ENCODE results near the gene SERTAD2. TPM values are rescaled to one million over a fixed set of nuclear protein-coding genes. Genes with fewer than 3 reads are reported as not detected.
A peak's percentile ranks its signal among the peaks of the same experiment; 100 is the strongest.

SERTAD2 gene
- total and polyA plus RNA-seq, 2 experiments from 2014 or later = 6.2 to 6.4 TPM

DNA sequence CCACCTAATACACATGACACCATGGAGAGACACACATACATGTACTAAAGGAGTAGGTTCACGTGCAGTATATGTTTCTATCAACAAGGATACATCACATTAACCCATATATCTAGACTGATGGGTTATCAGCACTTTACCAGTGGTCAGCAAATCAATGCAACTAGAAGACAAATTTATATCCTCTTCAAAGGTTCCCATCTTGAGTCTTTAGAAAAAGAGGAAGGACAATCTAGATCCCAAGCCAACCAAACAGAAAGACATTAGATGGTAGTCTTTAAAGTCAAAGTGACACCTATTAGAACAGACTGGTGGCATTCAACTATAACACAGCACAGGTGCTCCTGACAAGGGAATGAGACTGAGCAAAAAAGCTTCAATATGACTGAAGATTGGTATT, 13.8 kb upstream of the SERTAD2 start:
- no peak overlapping the region for H3K4me3 Mint-ChIP-seq
- H3K79me2 ChIP-seq (replicated peaks; ENCODE audit: insufficient read depth) = no peaks in the 10 kb centered on the region
- peaks cover 15% of the 10 kb centered on the region for H3K4me1 Mint-ChIP-seq
- peaks cover 12% of the 10 kb centered on the region; the same call in 1 of the 2 replicates for H3K27me3 ChIP-seq (ENCODE audit: insufficient read depth)
- peaks cover 22% of the 10 kb centered on the region for H3K4me1 ChIP-seq (ENCODE audit: insufficient read depth)
- H3K4me2 ChIP-seq = peak overlapping the region; percentile 61; the same call in 1 of the 2 replicates
- H3K27me3 Mint-ChIP-seq (ENCODE audit: insufficient read depth, low read depth, poor library complexity) = peaks cover 2% of the 10 kb centered on the region
- no peak overlapping the region for H2AFZ ChIP-seq
- H3K9me2 ChIP-seq (ENCODE audit: insufficient read depth) = peaks cover 4% of the 10 kb centered on the region; the same call in 1 of the 2 replicates
- H3K36me3 ChIP-seq (ENCODE audit: insufficient read depth) = no peaks in the 10 kb centered on the region
- no peak for DNase-seq (ENCODE audit: low spot score)
- no peak for ATAC-seq
- H3K27ac ChIP-seq (ENCODE audit: low read depth) = no peak overlapping the region
- H4K20me1 ChIP-seq (replicated peaks; ENCODE audit: insufficient read depth) = no peaks in the 10 kb centered on the region
- no peak overlapping the region for H3K4me3 ChIP-seq
- H3K36me3 Mint-ChIP-seq (ENCODE audit: low read depth) = no peaks in the 10 kb centered on the region
- H3K27ac Mint-ChIP-seq = no peak overlapping the region
- TF ChIP-seq EZH2 (IDR thresholded peaks at IDR 0.05; ENCODE audit: low read depth, unreplicated experiment) (no peak), ZNF114 (CRISPR knock-in tag; IDR thresholded peaks at IDR 0.05) (no peak), POLR2AphosphoS5 (IDR thresholded peaks at IDR 0.05; ENCODE audit: low read depth) (no peak), NANOG (IDR thresholded peaks at IDR 0.05; ENCODE audit: borderline replicate concordance) (no peak)
- TF ChIP-seq, protein P1, sequence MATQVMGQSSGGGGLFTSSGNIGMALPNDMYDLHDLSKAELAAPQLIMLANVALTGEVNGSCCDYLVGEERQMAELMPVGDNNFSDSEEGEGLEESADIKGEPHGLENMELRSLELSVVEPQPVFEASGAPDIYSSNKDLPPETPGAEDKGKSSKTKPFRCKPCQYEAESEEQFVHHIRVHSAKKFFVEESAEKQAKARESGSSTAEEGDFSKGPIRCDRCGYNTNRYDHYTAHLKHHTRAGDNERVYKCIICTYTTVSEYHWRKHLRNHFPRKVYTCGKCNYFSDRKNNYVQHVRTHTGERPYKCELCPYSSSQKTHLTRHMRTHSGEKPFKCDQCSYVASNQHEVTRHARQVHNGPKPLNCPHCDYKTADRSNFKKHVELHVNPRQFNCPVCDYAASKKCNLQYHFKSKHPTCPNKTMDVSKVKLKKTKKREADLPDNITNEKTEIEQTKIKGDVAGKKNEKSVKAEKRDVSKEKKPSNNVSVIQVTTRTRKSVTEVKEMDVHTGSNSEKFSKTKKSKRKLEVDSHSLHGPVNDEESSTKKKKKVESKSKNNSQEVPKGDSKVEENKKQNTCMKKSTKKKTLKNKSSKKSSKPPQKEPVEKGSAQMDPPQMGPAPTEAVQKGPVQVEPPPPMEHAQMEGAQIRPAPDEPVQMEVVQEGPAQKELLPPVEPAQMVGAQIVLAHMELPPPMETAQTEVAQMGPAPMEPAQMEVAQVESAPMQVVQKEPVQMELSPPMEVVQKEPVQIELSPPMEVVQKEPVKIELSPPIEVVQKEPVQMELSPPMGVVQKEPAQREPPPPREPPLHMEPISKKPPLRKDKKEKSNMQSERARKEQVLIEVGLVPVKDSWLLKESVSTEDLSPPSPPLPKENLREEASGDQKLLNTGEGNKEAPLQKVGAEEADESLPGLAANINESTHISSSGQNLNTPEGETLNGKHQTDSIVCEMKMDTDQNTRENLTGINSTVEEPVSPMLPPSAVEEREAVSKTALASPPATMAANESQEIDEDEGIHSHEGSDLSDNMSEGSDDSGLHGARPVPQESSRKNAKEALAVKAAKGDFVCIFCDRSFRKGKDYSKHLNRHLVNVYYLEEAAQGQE (IDR thresholded peaks at IDR 0.05; ENCODE audit: unreplicated experiment) = no peak
- TF ChIP-seq, protein P2, sequence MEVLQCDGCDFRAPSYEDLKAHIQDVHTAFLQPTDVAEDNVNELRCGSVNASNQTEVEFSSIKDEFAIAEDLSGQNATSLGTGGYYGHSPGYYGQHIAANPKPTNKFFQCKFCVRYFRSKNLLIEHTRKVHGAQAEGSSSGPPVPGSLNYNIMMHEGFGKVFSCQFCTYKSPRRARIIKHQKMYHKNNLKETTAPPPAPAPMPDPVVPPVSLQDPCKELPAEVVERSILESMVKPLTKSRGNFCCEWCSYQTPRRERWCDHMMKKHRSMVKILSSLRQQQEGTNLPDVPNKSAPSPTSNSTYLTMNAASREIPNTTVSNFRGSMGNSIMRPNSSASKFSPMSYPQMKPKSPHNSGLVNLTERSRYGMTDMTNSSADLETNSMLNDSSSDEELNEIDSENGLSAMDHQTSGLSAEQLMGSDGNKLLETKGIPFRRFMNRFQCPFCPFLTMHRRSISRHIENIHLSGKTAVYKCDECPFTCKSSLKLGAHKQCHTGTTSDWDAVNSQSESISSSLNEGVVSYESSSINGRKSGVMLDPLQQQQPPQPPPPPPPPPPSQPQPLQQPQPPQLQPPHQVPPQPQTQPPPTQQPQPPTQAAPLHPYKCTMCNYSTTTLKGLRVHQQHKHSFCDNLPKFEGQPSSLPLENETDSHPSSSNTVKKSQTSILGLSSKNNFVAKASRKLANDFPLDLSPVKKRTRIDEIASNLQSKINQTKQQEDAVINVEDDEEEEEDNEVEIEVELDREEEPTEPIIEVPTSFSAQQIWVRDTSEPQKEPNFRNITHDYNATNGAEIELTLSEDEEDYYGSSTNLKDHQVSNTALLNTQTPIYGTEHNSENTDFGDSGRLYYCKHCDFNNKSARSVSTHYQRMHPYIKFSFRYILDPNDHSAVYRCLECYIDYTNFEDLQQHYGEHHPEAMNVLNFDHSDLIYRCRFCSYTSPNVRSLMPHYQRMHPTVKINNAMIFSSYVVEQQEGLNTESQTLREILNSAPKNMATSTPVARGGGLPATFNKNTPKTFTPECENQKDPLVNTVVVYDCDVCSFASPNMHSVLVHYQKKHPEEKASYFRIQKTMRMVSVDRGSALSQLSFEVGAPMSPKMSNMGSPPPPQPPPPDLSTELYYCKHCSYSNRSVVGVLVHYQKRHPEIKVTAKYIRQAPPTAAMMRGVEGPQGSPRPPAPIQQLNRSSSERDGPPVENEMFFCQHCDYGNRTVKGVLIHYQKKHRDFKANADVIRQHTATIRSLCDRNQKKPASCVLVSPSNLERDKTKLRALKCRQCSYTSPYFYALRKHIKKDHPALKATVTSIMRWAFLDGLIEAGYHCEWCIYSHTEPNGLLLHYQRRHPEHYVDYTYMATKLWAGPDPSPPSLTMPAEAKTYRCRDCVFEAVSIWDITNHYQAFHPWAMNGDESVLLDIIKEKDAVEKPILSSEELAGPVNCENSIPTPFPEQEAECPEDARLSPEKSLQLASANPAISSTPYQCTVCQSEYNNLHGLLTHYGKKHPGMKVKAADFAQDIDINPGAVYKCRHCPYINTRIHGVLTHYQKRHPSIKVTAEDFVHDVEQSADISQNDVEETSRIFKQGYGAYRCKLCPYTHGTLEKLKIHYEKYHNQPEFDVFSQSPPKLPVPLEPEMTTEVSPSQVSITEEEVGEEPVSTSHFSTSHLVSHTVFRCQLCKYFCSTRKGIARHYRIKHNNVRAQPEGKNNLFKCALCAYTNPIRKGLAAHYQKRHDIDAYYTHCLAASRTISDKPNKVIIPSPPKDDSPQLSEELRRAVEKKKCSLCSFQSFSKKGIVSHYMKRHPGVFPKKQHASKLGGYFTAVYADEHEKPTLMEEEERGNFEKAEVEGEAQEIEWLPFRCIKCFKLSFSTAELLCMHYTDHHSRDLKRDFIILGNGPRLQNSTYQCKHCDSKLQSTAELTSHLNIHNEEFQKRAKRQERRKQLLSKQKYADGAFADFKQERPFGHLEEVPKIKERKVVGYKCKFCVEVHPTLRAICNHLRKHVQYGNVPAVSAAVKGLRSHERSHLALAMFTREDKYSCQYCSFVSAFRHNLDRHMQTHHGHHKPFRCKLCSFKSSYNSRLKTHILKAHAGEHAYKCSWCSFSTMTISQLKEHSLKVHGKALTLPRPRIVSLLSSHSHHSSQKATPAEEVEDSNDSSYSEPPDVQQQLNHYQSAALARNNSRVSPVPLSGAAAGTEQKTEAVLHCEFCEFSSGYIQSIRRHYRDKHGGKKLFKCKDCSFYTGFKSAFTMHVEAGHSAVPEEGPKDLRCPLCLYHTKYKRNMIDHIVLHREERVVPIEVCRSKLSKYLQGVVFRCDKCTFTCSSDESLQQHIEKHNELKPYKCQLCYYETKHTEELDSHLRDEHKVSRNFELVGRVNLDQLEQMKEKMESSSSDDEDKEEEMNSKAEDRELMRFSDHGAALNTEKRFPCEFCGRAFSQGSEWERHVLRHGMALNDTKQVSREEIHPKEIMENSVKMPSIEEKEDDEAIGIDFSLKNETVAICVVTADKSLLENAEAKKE (CRISPR knock-in tag; IDR thresholded peaks at IDR 0.05) = no peak
- TF ChIP-seq, protein P3, sequence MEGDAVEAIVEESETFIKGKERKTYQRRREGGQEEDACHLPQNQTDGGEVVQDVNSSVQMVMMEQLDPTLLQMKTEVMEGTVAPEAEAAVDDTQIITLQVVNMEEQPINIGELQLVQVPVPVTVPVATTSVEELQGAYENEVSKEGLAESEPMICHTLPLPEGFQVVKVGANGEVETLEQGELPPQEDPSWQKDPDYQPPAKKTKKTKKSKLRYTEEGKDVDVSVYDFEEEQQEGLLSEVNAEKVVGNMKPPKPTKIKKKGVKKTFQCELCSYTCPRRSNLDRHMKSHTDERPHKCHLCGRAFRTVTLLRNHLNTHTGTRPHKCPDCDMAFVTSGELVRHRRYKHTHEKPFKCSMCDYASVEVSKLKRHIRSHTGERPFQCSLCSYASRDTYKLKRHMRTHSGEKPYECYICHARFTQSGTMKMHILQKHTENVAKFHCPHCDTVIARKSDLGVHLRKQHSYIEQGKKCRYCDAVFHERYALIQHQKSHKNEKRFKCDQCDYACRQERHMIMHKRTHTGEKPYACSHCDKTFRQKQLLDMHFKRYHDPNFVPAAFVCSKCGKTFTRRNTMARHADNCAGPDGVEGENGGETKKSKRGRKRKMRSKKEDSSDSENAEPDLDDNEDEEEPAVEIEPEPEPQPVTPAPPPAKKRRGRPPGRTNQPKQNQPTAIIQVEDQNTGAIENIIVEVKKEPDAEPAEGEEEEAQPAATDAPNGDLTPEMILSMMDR (conservative IDR thresholded peaks at IDR 0.05; ENCODE audit: low read depth in 2 of 2) = no peak
- TF ChIP-seq, protein P4, sequence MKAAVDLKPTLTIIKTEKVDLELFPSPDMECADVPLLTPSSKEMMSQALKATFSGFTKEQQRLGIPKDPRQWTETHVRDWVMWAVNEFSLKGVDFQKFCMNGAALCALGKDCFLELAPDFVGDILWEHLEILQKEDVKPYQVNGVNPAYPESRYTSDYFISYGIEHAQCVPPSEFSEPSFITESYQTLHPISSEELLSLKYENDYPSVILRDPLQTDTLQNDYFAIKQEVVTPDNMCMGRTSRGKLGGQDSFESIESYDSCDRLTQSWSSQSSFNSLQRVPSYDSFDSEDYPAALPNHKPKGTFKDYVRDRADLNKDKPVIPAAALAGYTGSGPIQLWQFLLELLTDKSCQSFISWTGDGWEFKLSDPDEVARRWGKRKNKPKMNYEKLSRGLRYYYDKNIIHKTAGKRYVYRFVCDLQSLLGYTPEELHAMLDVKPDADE (IDR thresholded peaks at IDR 0.05) = no peak
- H3F3A ChIP-seq (replicated peaks; ENCODE audit: low read depth) = no peaks in the 10 kb centered on the region
- no peaks in the 10 kb centered on the region for H3K9me3 Mint-ChIP-seq

All from GM23338 (cell line).